Large intestine (tissue), 3 donors: ENCODE measurements around the gene TMEM255A. TPM values are rescaled to one million over a fixed set of nuclear protein-coding genes. Genes with fewer than 3 reads are reported as not detected.

Source experiments
- DNase-seq, 2 donors: peaks; one replicate each; pipeline versions ENCODE4 v3.0.0 to v3.0.0-alpha.2; 2013
- H3K27ac ChIP-seq: one replicate; pipeline ENCODE4 v1.5.1; 2013; ENCODE audit warnings: low read length
- H3K27me3 ChIP-seq: 2 replicates; pipeline ENCODE4 v1.6.1; 2013; ENCODE audit warnings: low read length; ENCODE audit not compliant: control insufficient read depth, insufficient read depth
- H3K36me3 ChIP-seq: 2 replicates; pipeline ENCODE4 v1.6.1; 2013; ENCODE audit warnings: low read length; ENCODE audit not compliant: control insufficient read depth, insufficient read depth
- H3K4me1 ChIP-seq: one replicate; pipeline ENCODE4 v1.6.1; 2013; ENCODE audit warnings: low read length; ENCODE audit not compliant: control insufficient read depth, insufficient read depth
- H3K4me3 ChIP-seq: one replicate; pipeline ENCODE4 v1.5.1; 2013; ENCODE audit warnings: low read length
- H3K9me3 ChIP-seq: one replicate; pipeline ENCODE4 v1.6.1; 2013; ENCODE audit warnings: mild to moderate bottlenecking, low read depth, low read length, moderate library complexity; ENCODE audit not compliant: control insufficient read depth
- WGBS: methylation state at CpG from one replicate; pipeline ENCODE4 v1.1.5; 2013; ENCODE audit warnings: low lambda C conversion rate; ENCODE audit not compliant: insufficient coverage; 5-methylcytosine and 5-hydroxymethylcytosine counted together
- polyA plus RNA-seq: library from polyadenylated mRNA; unstranded; fragments of 120-200 nt; gene quantifications from one replicate; pipeline ENCODE4 v1.2.1, GENCODE V29; 2013

The TMEM255A gene
- polyA plus RNA-seq, 1 donor = 1.6 TPM

- WGBS = 100% methylated on average over 1 of the region's 2 CpGs
- H3K27me3 ChIP-seq = no peaks in the 10 kb centered on the region
Observed at GRCh38 chrX:120274145-120274544, 37.1 kb downstream of the TMEM255A start.

GRCh38 chrX:120271218-120271617 lies 40.0 kb downstream of the TMEM255A start:
- no CpG with 5 or more reads among the region's 2 CpGs for WGBS
- Histone ChIP-seq H3K9me3 (no peaks in the 10 kb centered on the region), H3K4me1 (no peaks in the 10 kb centered on the region), H3K27ac (no peak overlapping the region), H3K4me3 (no peak overlapping the region), H3K36me3 (no peaks in the 10 kb centered on the region), H3K27me3 (no peaks in the 10 kb centered on the region)
- DNase-seq = no peak

More at GRCh38 chrX:120274145-120274544, 37.1 kb downstream of the TMEM255A start:
- no peak for DNase-seq
- Histone ChIP-seq H3K9me3 (no peaks in the 10 kb centered on the region), H3K4me1 (no peaks in the 10 kb centered on the region), H3K4me3 (no peak overlapping the region), H3K27ac (no peak overlapping the region), H3K36me3 (no peaks in the 10 kb centered on the region)

DNA sequence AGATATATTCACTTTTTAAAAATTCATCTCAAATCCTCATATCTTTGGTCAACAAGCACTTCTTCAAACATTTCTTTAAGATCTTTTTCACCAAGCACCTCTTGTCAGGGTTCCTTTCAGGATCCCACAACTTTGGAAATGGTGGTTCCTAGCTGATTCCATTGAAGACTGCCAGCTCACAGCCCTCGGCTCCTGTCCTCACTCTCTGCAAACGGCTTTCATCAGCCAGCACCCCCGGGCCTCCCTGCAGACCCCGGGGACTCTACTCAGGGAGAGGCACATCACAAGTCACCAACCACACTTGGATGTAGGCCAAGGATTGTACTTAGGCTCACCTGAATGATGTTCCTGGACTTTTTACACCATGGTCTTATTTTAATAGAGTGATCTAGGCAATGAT lies 40.7 kb downstream of the TMEM255A start:
- H3K4me3 ChIP-seq = no peak overlapping the region
- no peak overlapping the region for H3K27ac ChIP-seq
- no CpG with 5 or more reads among the region's 4 CpGs for WGBS

DNA sequence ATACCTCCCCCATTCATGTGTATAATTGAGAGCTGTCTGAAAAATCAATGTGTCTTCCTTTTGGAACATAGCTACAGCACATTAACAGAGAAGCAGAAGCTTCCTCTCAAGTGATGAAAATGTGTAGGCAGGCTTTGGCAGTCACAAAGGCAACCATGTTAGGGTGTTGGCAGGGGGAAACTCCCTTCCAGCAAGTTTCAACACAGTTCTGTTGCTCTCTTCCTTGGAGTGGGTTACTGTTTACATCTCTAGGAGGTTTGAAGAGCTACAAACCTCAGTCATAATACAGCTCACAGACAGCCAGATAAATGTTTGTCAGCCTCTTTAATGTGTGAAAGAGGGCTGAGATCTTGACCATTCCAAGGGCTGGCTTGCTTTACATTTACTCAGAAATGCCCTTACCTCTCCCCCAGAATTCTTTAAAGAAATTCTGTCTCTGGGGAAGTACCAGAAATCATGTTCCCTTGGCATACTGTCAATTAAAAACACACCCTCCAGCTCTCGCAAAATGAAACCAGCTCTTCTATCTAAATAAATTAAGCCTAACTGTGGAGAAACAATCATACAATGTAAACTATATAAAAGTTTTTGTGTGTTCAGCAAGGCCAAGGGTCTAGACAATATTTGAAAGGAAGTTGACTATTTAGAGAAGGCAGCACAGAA lies 41.8 kb downstream of the TMEM255A start:
- no peak for DNase-seq
- H3K4me3 ChIP-seq = no peak overlapping the region
- no peaks in the 10 kb centered on the region for H3K36me3 ChIP-seq
- WGBS = no CpG with 5 or more reads among the region's 1 CpG
- H3K4me1 ChIP-seq = no peaks in the 10 kb centered on the region
- no peaks in the 10 kb centered on the region for H3K9me3 ChIP-seq
- no peaks in the 10 kb centered on the region for H3K27me3 ChIP-seq
- no peak overlapping the region for H3K27ac ChIP-seq

More for the DNA sequence above, 40.7 kb downstream of the TMEM255A start:
- DNase-seq = no peak
- Histone ChIP-seq H3K27me3 (no peaks in the 10 kb centered on the region), H3K4me1 (no peaks in the 10 kb centered on the region), H3K9me3 (no peaks in the 10 kb centered on the region), H3K36me3 (no peaks in the 10 kb centered on the region)

DNA sequence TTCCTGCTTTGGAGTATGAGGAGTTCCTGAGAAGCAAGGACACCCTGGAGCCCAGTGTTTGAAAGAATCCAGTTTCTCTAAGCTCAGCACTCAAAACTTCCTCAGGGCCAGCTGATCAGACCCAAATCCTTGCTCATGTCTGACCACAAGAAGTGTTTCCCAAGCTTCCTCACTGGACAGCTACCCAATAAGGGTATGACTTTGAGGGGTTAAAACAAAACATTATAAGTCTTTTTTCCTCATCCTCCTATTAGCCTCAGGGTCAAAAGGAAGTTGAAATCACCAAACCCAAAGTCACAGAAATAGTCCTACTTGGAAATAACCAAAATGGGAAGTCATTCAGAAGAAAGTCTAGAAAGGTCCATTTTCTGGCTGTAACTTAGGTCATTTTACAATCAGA lies 46.9 kb downstream of the TMEM255A start:
- no peaks in the 10 kb centered on the region for H3K9me3 ChIP-seq
- no peak for DNase-seq
- no peak overlapping the region for H3K27ac ChIP-seq

GRCh38 chrX:120262859-120263708 lies 48.2 kb downstream of the TMEM255A start:
- Histone ChIP-seq H3K4me1 (no peaks in the 10 kb centered on the region), H3K27ac (no peak overlapping the region), H3K4me3 (no peak overlapping the region), H3K9me3 (no peaks in the 10 kb centered on the region), H3K27me3 (no peaks in the 10 kb centered on the region), H3K36me3 (no peaks in the 10 kb centered on the region)
- no peak for DNase-seq
- no CpG with 5 or more reads among the region's 8 CpGs for WGBS

More for the DNA sequence above, 46.9 kb downstream of the TMEM255A start:
- no peaks in the 10 kb centered on the region for H3K4me1 ChIP-seq
- no peak overlapping the region for H3K4me3 ChIP-seq
- no peaks in the 10 kb centered on the region for H3K27me3 ChIP-seq
- no peaks in the 10 kb centered on the region for H3K36me3 ChIP-seq

- Histone ChIP-seq H3K36me3 (no peaks in the 10 kb centered on the region), H3K27me3 (no peaks in the 10 kb centered on the region), H3K27ac (no peak overlapping the region), H3K9me3 (no peaks in the 10 kb centered on the region), H3K4me3 (no peak overlapping the region), H3K4me1 (no peaks in the 10 kb centered on the region)
- no CpG with 5 or more reads among the region's 3 CpGs for WGBS
- DNase-seq = no peak
Observed at GRCh38 chrX:120260369-120260768, 50.9 kb downstream of the TMEM255A start.

GRCh38 chrX:120253784-120254183 lies 57.5 kb downstream of the TMEM255A start:
- Histone ChIP-seq H3K4me3 (no peak overlapping the region), H3K27ac (no peak overlapping the region), H3K27me3 (no peaks in the 10 kb centered on the region), H3K4me1 (no peaks in the 10 kb centered on the region), H3K36me3 (peaks cover 15% of the 10 kb centered on the region), H3K9me3 (no peaks in the 10 kb centered on the region)
- DNase-seq = no peak
- WGBS = no CpG with 5 or more reads among the region's 6 CpGs

- peak overlapping the region; percentile 96 for H3K27ac ChIP-seq
- peak overlapping the region; percentile 79 for H3K4me3 ChIP-seq
- no CpG with 5 or more reads among the region's 28 CpGs for WGBS
- no peaks in the 10 kb centered on the region for H3K9me3 ChIP-seq
- no peaks in the 10 kb centered on the region for H3K27me3 ChIP-seq
- H3K36me3 ChIP-seq = peaks cover 15% of the 10 kb centered on the region
- peak; percentile 16 to 67 for DNase-seq
- no peaks in the 10 kb centered on the region for H3K4me1 ChIP-seq
Observed at GRCh38 chrX:120251471-120252011, 59.7 kb downstream of the TMEM255A start.

- no peaks in the 10 kb centered on the region for H3K27me3 ChIP-seq
- no peaks in the 10 kb centered on the region for H3K9me3 ChIP-seq
- H3K36me3 ChIP-seq = peaks cover 15% of the 10 kb centered on the region
- no peaks in the 10 kb centered on the region for H3K4me1 ChIP-seq
- H3K27ac ChIP-seq = peak within 1 kb of the TSS; percentile 96
- DNase-seq = peak; percentile 90 to 92
- H3K4me3 ChIP-seq = peak within 1 kb of the TSS; percentile 79
- WGBS = no CpG with 5 or more reads among the region's 75 CpGs
Observed at GRCh38 chrX:120250522-120251271, 60.6 kb downstream of the TMEM255A start, which contains the start of gene ZBTB33. Gene ZBTB33, plus strand, starts transcription at chrX:120250812. Its CDS starts 2,604 bp downstream, at chrX:120253416.
